Measurements from ENCODE around the gene MAPKAPK2.

DNA sequence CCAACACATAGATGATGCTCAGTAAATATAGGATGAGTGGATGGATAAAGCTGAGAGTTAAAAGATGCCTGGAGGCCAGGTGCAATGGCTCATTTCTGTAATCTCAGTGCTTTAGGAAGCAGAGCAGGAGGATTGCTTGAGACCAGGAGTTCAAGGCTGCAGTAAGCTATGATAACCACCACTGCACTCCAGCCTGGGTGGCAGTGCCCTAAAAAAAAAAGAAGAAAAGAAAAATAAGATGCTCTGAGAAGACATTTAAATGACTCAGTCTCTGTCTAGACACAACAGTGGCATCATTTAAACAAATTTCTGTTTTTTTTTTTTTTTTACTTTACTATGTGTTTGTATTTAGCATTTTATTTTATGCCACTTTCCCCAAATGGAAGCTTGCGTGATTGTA, 60.6 kb downstream of the MAPKAPK2 start:
- no peak for TF ChIP-seq POLR2A (IDR thresholded peaks at IDR 0.05; ENCODE audit: low read length)
- TF ChIP-seq GATA1 (IDR thresholded peaks at IDR 0.05; ENCODE audit: low read depth, low read length) = no peak
